NOMO-1 treated with dmso at 0.1 percent for 144 hours (cell line): ENCODE data around the gene NHERF2.

Source experiments
- DNase-seq: peaks from one replicate; lab custom pipeline; 2025; ENCODE audit not compliant: unreplicated experiment; lab: John Stamatoyannopoulos, UW

The NHERF2 gene

DNA sequence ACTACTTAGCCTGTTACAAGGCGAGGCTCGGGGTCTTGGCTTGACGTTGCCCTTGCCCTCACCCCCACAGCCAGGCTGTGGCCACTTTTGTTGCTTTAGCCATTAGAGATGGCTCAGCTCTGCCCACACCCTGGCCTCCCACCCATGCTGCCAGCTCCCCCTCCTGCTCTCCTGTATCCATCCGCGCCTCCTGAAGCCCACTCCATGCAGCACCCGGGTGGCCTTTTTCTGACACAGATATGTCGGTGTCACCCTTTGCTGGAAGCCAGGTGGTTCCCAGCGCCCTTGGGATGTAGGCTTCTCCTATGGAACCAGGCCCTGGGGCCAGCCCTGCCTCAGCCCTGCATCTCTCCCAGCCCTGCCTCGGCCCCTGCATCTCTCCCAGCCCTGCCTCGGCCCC lies 30.7 kb downstream of the NHERF2 start:
- DNase-seq = no peak

- no peak for DNase-seq
Measured at GRCh38 chr16:2058420-2058819, 31.7 kb downstream of the NHERF2 start.

- no peak for DNase-seq
Measured at GRCh38 chr16:2058872-2059271, 32.2 kb downstream of the NHERF2 start.

DNA sequence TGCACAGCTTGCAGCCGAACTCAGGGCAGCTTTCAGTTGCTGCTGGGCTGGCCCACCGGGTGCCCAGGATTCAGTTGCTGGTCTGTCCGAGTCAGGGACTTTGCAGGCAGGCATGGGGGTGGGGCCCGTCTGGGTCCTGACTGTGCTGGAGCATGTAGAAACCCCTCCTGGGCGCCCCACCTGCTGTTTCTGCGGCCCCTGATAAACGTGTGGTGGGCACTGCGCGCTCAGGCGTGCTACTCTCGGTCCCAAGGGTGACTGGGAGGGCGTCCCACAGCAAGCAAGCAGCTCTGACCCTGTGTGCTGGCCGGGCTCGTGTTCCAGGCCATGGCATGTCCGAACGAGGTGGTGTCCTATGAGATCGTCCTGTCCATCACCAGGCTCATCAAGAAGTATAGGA lies 33.6 kb downstream of the NHERF2 start:
- DNase-seq = no peak

- DNase-seq = no peak
Measured at GRCh38 chr16:2061023-2061422, 34.3 kb downstream of the NHERF2 start.

DNA sequence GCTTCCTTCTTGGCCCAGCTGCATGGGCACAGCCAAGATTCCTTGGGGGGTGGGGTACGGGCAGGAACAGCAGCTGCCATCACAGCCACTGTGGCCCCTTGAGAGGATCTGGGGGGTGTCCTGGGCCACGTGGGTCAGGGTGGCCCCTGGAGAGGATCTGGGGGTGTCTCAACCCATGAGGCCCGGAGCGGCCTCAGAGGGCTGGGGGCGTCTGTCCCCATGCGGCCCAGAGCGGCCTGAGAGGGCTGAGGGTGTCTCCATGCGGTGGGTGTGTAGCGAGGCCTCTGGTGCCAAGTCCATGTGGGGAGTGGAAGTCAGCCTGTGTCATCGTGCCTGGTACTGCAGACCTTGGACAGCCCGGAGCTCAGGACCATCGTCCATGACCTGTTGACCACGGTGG lies 34.8 kb downstream of the NHERF2 start:
- no peak for DNase-seq

- no peak for DNase-seq
Measured at GRCh38 chr16:2062801-2063200, 36.1 kb downstream of the NHERF2 start.

- no peak for DNase-seq
Measured at GRCh38 chr16:2063861-2064260, 37.2 kb downstream of the NHERF2 start.

DNA sequence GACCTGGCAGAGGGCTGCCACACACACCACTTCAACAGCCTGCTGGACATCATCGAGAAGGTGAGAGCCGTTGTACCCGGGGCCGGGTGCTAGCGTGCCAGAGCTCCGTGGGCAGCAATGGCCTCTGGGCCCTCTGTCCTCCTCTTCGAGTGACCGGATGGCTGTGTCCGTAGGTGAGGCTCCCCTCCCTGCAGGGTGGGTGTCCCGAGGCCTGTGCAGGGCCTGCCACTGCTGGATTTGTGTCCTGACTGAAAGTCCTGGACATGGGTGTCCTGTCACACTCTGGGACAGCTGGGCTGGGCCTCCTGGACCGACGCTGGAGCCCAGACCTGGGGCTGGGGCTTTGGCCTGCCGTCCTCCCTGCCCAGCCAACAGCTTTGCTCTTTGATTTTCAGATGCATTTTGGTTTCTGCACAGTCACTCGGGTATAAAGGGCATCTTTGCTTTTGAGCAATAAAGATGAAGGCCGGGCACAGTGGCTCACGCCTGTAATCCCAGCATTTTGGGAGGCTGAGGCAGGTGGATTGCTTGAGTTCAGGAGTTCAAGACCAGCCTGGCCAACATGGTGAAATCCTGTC lies 37.8 kb downstream of the NHERF2 start:
- DNase-seq = no peak

DNA sequence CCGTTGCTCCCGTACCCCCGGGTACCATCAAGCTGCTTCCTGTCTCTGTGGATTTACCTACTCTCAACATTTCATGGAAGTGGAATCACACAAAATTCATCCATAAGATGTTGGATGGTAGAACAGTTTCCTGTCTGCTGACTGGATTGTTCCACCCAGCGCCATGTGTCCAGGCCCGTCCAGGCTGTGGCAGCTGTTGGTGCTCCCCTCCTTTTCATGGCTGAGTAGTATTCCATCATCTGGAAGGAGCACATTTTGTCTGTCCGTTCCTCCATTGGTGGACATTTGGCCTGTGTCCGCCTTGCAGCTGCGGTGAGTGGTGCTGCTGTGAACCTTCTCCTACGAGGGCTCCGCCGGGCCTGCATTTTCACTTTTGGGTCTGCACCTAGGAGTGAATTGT lies 39.4 kb downstream of the NHERF2 start:
- DNase-seq = no peak

GRCh38 chr16:2070576-2071453 lies 44.1 kb downstream of the NHERF2 start:
- no peak for DNase-seq

GRCh38 chr16:2071454-2072202 lies 44.9 kb downstream of the NHERF2 start:
- no peak for DNase-seq

DNA sequence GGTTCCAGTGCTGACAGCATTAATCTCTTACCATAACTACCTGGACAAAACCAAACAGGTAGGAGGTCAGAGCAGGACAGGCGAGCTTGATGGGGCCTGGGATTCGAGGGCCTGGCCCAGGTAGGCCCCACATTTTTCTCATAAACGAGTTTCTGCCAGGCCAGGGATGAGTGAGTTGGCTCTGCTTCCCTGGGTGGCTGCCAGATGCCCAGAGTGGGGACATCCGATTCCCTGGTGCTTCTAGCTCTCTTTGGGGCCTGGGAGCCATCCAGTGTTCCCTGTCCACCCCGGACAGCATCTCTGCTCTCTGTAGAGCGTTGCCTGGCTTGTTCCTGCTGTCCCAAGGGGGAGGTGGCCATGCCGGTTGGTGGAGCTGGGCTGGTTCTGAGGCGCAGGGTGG lies 46.2 kb downstream of the NHERF2 start:
- DNase-seq = no peak

- DNase-seq = no peak
Measured at GRCh38 chr16:2074071-2074470, 47.4 kb downstream of the NHERF2 start.

- DNase-seq = no peak
Measured at GRCh38 chr16:2075631-2076030, 48.9 kb downstream of the NHERF2 start.

DNA sequence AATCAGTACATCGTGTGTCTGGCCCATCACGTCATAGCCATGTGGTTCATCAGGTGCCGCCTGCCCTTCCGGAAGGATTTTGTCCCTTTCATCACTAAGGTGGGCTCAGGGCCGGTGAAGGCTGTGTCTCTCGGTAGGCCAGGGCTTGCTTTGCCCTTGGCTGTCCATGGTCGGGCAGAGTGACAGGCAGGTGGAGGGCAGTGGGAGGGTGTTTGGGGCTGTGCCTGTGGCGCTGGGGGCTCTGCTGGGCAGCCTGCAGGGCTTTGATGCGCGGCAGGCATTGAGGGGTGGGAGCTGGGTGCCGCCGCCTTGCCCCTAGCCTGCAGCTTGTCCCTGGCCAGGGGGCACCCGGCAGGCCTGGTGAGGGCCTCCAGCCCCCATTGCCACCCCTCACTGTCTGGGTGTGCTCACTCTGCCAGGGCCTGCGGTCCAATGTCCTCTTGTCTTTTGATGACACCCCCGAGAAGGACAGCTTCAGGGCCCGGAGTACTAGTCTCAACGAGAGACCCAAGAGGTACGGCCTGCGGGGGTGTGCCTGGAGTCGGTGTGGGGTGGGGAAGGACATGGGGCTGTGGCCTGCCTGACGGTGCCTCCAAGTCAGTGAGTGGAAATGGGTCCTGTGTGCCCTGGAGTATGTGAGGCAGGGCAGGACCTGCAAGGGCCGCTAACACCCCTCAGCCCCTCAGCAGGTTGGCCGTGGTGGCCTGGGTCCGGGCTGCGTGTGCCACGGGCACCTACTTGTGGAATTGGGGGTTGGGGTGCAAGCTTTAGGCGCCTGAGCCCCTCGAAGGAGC lies 49.6 kb downstream of the NHERF2 start:
- DNase-seq = no peak

GRCh38 chr16:2077016-2077415 lies 50.3 kb downstream of the NHERF2 start:
- no peak for DNase-seq

GRCh38 chr16:2077696-2078095 lies 51.0 kb downstream of the NHERF2 start:
- DNase-seq = no peak

DNA sequence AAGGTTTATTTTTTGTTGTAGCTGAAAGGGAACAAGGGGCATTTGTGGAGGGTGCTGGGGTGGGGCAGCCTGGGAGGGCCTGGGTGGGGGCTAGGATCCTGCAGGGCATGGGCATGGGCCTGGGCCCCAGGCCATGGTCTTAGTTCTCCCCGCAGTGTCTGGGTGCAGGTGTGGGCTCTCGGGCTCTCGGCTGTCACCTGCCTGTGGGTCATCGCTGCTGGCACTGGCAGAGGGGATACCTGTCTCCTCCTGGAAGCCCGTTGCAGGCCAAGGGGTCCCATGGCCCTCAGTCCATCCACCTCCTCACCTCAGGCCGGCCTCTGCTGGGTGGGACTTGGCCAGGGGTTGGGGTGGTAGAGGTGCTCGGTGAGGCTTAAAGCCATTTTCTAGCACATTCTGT lies 51.4 kb downstream of the NHERF2 start:
- DNase-seq = no peak

DNA sequence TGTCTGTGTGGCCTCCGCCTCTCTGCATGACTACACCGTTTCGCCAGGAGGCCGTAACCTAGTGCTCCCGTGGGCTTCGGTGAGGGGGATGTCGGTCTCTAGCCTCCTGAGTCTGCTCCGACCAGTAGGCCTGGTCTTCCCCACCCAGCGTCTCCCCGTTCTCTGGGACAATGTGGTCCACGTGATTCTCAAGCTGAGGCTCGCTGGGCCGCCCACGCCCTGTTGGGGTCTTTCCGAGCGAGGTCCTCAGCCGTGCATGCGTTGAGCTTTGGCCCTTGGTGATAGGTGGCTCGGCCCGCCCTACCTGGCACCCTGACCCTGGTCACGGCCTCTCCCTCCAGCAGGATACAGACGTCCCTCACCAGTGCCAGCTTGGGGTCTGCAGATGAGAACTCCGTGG lies 52.0 kb downstream of the NHERF2 start:
- DNase-seq = no peak

- no peak for DNase-seq
Measured at GRCh38 chr16:2079311-2079800, 52.7 kb downstream of the NHERF2 start.
